GM10847 (cell line): ENCODE results near the gene TEX30.
A peak's percentile ranks its signal among the peaks of the same experiment; 100 is the strongest.

Experiments
- POLR2A ChIP-seq: IDR thresholded peaks from 2 replicates; pipeline ENCODE4 v1.6.1; 2011; ENCODE audit not compliant: insufficient read length; ENCODE audit errors: extremely low read depth

TEX30 gene

GRCh38 chr13:102773441-102774213 is at the start of gene TEX30:
Gene TEX30, minus strand, starts transcription at chr13:102773786. Its CDS starts 3,760 bp downstream, at chr13:102770026.
- no peak for TF ChIP-seq POLR2A

GRCh38 chr13:102817907-102818306 is 44.3 kb upstream of the TEX30 start:
- no peak for TF ChIP-seq POLR2A

- TF ChIP-seq POLR2A: no peak
Observed at GRCh38 chr13:102817241-102817640, 43.7 kb upstream of the TEX30 start.

GRCh38 chr13:102816708-102817107 is 43.1 kb upstream of the TEX30 start:
- no peak for TF ChIP-seq POLR2A

GRCh38 chr13:102815788-102816187 is 42.2 kb upstream of the TEX30 start:
- TF ChIP-seq POLR2A: no peak

- TF ChIP-seq POLR2A: no peak
Observed at GRCh38 chr13:102814793-102815192, 41.2 kb upstream of the TEX30 start.

GRCh38 chr13:102814025-102814607 is 40.5 kb upstream of the TEX30 start:
- no peak for TF ChIP-seq POLR2A

- no peak for TF ChIP-seq POLR2A
Observed at GRCh38 chr13:102812611-102813287, 39.2 kb upstream of the TEX30 start.

- no peak for TF ChIP-seq POLR2A
Observed at GRCh38 chr13:102807699-102808098, 34.1 kb upstream of the TEX30 start.

- no peak for TF ChIP-seq POLR2A
Observed at GRCh38 chr13:102805680-102806079, 32.1 kb upstream of the TEX30 start.

- TF ChIP-seq POLR2A: no peak
Observed at GRCh38 chr13:102800145-102801041, 26.8 kb upstream of the TEX30 start.

- no peak for TF ChIP-seq POLR2A
Observed at GRCh38 chr13:102799426-102800144, 26.0 kb upstream of the TEX30 start.

- peak; percentile 27 for TF ChIP-seq POLR2A
Observed at GRCh38 chr13:102798581-102799425, 25.2 kb upstream of the TEX30 start, which contains the start of the genes BIVM and POGLUT2. Gene BIVM, plus strand, starts transcription at chr13:102799119. Its CDS starts 8,149 bp downstream, at chr13:102807268. Gene POGLUT2, minus strand, starts transcription at chr13:102798976. Its CDS starts 306 bp downstream, at chr13:102798670.
